DOHH2 (cell line): Measurements from ENCODE around the gene NLGN3.

Source experiments
- CTCF ChIP-seq: fragments of 200-600 bp; sonication (generic); IDR thresholded peaks from one replicate; pipeline ENCODE4 v1.5.1; 2014; ENCODE audit warnings: antibody characterized with exemption, mild to moderate bottlenecking, low read depth, low read length; ENCODE audit not compliant: poor library complexity, severe bottlenecking
- EZH2phosphoT487 ChIP-seq: fragments of 200-600 bp; sonication (generic); IDR thresholded peaks from 2 replicates; pipeline ENCODE4 v1.6.1; 2017; ENCODE audit warnings: borderline replicate concordance, mild to moderate bottlenecking, antibody characterized with exemption, low read length, moderate library complexity, mixed read lengths

GRCh38 chrX:71175531-71175930 lies 30.9 kb downstream of the NLGN3 start:
- TF ChIP-seq CTCF (no peak), EZH2phosphoT487 (no peak)
